Stimulated activated naive CD4-positive, alpha-beta T cell (primary cell): ENCODE data around the gene CCDC18.
"Not testable (repeated sequence)": the region's sequence is repeated elsewhere in the genome, so short reads cannot be mapped to it uniquely, and the experiment has no call there.

Source experiments
- DNase-seq, 6 experiments: peaks; one replicate each; lab custom pipeline; 2025; lab: John Stamatoyannopoulos, UW

The CCDC18 gene

DNA sequence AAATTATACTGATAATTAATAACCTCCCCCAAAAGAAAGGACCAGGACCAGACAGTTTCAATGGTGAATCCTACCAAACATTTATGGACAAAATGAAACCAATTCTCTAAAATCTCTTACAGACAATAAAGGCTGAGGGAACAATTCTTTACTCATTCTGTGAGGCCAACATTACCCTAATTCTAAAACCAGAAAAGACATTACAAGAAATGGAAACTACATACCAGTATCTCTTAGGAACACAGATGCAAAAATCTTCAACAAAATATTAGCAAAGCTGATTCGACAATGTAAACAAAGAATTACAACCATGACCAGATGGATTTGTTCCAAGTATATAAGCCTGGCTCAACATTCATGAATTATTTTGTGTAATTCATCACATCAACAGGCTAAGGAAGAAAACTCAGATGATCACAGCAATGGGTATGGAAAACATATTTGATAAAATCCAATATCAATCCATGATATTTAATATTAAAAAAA is 8.9 kb upstream of the CCDC18 start:
- no peak for DNase-seq

DNA sequence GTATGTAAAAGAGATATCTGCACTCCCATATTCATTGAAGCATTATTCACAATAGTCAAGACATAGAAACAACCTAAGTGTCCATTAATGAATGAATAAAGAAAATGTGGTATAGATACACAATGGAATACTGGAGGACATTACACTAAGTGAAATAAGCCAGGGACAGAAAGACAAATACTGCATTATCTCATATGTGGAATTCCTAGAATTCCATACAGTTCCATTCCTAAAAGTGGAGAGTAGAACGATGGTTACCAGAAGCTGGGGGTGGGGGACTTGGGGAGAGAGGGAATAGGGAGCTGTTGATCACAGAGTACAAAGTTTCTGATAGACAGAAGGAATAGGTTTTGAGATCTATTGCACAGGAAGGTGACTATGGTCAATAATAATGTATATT is 7.7 kb upstream of the CCDC18 start:
- DNase-seq = no peak

DNA sequence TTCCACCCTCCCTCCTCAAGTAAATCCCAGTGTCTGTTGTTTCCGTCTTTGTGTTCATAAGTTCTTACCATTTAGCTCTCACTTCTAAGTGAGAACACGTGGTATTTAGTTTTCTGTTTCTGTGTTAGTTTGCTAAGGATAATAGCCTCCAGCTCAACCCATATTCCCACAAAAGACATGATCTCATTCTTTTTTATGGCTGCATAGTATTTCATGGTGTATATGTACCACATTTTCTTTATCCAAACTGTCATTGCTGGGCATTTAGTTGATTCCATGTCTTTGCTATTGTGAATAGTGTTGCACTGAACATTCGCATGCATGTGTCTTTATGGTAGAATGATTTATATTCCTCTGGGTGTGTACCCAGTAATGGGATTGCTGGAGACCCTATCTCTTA is 5.9 kb upstream of the CCDC18 start:
- not testable (repeated sequence) for DNase-seq

DNA sequence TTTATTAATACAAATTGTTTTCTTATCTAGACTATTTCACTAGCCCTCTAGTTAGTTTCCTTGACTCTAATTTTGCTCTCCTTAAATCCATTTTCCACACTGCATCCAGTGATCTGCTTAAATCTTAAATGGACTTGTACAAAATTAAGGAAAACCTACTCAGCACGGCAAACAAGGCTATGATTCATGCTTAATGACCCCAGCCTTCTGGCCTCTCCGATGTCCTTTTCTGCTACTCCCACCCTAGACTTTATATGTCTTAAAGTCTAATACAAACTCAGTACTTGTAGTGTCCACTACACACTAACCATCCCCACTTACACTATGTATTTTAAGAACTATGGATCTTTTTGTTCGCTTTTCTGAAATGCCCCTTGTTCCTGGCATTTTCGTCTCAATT is 2.5 kb upstream of the CCDC18 start:
- DNase-seq = no peak

DNA sequence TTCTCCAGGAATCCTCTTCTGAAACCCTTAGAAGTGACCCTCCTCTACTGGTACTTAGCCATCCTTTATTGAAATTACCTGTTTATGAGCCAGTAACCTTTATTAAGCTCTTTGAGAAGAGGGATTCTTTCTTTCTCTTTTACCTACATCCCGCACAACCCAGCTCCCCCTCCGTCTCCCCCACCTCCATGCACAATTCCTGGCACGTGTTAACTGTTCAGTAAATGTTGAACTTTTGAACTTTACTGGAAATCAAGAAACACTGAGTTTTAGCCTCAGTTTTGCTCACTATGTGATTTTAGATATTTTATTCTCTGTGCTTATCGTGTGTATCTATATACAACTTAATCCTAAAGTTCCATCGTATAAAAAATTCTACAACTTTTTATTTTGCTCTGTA is 2.1 kb upstream of the CCDC18 start:
- DNase-seq = no peak

DNA sequence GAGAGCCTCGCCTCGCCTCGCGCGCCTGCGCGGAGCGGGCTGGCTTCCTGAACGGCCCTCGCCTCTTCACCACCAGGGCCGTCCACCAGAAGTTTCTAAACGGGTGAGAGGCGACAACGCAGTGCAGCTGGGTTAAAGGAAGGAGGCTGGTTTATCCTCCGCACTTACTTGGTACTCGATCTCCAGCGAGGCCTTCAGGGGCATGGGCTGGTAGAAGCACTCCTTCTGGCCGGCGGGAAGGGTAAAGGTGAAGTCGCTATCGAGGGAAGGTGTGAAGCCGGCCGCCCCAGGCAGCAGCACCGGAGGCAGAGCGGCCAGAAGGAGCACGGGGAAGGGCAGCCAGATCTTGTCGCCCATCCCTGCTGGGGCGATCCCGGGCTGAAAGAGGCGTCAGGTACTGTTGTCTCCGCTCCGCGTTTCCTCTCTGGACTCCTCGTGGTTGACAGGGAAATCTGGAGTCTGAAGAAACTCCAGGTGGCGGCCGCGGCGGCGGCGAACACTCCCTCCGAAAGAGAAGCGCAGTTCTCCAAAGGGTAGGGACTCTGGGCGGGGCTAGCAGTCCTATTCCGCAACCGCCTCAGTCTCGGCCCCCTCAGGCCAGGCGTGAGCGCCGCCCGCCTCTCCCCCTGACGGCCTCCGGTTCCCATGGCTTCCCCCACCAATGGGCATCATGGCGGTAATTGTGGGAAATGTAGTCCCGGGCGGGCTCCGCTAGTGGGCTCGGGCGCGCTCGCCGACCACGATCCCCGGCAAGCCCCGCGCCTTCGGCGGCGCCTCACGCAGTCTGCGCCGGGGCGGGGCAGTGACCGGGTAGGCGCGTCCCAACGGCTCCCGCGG is 420 bp upstream of the CCDC18 start, which contains the start of gene TMED5:
Gene TMED5 (minus strand): TSS at position 528 of the 837 bp plus-strand sequence. CDS start 171 bp downstream, at position 357.
- peak; percentile 91 to 95 (median 94) for DNase-seq

DNA sequence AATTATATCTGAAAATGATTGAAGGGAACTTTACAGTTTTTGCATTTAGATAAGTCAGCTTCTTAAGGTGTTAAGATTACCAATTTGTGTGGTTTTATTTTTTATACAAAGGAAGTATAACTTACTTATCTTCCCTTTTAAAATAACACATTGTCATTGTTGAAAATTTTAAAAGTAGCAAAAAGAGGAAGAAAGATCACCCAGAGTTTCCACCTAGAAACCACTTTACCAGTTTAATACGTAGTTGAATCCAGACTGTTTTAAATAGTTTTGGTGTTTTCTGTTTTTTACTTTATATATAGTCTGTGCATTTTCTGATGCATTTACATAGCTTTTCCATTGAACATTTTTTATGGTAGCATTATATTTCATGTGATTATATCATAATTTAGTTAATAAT is 6.1 kb downstream of the CCDC18 start:
- no peak for DNase-seq

DNA sequence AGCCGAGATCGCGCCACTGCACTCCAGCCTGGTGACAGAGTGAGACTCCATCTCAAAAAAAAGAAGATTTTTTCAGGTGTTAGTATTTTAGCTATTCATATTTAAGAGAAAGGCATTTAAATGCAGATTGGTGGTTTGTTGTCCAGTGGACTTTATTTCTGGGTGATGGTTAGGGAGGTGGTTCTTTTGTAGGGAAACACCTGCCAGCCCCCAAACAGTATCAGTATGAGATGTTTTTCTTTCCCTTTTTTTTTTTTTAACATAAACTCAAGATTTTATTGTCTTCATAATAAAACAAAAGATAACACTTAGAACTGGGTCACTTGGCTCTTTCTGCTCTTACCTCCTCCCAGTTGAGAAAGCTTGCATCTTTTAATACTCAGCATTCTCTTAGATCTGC is 9.9 kb downstream of the CCDC18 start:
- no peak for DNase-seq

DNA sequence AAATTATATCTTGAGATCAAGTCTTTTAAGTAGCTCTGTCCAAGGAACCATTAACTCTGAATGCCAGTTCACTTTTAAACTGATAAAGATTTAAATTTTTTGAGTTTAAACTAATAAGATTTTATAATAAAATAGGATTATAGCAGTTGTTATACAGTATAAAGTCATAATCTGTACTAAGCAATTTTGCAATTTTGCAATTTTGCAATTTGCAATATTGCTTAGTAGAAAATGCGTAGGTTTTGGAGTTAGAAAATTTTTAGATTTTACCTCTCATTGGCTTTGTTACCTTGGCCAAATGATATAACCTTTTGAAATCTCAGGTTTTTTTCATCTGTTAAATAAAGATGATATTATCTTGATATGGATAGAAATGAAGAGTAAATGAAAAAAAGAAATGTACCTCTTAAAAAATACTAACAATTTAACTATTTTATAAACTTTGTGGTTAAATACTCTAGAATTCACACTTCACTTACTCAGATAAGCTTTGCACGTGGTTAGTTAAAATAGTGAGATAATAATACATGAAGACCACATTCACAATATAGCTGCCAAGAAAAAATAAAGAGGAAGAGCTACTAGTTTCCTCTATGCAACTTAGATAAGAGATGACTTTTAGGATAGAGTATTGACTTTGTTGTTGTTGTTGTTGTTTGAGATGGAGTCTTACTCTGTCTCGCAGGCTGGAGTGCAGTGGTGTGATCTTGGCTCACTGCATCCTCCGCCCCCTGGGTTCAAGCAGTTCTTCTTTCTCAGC is 13.9 kb downstream of the CCDC18 start:
- no peak for DNase-seq

DNA sequence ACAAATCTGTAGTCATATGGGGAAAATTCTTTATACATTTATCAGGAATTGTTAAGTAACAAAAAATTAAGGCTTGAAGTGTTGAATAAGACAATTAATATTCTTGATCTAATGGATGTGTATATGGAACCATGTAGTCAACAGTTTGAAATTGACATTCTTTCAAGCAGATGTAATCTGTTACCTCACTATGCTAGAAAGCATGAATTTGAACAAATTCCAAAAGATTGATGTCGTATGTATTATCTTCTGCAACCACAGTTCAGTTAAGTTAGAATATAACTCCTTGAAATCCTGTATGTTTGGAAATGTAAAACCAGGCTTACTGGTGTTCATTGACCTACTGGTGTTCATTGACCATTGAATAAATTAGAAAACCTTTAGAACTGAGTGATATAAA is 16.1 kb downstream of the CCDC18 start:
- DNase-seq = no peak

DNA sequence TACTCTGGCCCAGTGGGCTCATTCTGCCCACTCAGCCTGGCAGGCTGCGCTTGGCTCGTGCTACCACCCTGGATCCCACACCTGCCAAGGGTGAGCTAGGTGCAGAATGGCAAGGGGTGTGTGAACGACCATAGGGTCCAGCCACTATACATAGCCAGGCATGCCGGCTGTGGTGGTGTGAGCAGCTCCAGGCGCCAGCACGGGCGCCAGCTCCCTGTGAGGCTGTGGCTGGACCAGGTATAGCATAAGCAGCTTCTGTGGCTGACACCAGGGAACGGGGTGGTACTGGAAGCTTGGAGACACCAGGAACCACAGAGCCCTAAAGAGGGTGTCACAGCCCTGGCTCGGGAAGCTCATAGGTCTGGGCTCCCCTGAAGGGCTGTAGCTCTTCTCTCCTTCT is 18.6 kb downstream of the CCDC18 start:
- no peak for DNase-seq

DNA sequence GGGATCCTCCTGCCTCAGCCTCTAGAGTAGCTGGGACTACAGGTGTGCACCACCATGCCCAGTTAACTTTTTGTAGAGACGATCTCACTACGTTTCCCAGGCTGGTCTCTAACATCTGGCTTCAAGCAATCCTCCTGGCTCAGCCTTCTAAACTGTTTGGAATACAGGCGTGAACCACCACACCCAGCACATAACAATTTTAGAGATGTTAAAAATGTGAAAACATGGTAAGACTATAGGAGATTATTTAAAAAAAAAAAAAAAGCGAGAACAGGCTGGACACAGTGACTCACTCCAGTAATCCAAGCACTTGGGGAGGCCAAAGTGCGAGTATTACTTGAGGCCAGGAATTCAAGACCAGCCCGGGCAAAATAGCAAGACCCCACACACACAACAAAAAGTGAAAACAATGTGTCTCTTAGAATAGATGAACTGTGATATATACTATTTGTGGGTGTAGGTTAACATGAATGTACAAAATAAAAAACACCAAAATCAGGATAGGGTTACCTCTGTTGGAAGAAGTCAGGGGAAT is 19.6 kb downstream of the CCDC18 start:
- DNase-seq = no peak

DNA sequence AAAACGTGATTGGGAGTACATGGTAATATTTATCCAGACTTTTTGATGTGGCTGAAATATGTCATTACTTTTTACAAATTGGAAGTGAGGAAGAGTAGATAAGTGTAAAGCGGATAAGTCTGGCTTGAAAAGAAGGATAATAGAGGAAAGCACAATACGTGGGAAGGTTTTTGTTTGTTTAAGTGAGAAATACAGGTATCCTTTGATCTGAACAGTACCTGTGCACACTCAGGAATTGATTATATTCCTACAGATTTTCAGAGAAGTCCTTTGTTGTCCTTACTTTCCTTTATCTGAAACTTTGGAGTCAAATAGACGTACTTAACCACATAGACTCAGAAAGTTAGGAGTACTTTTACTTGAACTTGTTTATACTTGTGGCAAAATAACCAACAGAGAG is 20.2 kb downstream of the CCDC18 start:
- DNase-seq = no peak

DNA sequence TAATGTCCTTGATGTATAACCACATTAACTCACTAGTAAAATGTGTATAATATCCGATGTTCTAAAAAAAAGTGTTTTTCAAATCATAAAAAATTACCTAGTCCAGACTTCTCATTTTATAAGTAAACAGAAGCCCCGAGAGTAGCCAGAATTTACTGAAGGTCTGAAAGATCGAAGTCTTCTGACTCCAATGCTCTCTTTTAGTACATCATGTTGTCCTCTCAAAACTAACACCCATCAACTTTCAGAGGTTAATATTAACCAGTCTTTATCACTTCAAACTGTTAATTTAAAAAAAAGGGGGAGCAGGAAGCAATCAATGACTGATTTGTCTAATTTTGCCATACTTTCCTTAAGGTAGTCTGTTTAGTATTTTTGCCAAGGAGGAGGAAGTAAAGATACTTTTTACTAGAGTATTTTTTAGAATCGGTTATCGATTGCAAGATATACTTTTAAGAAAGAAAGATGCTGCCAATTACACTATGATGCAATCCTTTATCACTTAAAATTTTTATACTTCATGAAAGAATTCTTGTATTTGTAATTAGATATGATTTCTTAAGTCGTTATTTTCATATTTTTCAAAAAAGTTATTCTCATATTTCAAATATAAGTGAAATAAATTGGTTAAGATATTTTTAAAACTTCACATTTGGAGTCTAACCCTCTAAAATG is 25.5 kb downstream of the CCDC18 start:
- DNase-seq = no peak

DNA sequence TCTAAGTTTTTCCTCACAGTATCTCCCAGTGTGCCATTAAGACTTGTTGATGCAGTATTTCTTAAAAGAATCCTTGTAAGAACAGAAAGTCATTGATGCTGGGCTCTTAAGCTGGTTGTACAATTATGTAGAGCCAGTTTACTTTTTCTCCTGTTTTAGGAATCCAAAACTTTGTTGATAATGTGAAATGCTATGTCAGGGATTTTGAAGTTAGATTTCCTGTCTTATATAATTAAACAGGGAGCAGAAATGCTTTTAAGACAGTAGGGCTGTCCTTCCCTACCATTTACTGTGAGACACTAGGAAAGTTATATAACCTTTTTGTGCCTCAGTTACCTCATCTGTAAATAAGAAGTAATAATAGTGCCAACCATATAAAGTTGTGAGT is 26.0 kb downstream of the CCDC18 start:
- DNase-seq = no peak

DNA sequence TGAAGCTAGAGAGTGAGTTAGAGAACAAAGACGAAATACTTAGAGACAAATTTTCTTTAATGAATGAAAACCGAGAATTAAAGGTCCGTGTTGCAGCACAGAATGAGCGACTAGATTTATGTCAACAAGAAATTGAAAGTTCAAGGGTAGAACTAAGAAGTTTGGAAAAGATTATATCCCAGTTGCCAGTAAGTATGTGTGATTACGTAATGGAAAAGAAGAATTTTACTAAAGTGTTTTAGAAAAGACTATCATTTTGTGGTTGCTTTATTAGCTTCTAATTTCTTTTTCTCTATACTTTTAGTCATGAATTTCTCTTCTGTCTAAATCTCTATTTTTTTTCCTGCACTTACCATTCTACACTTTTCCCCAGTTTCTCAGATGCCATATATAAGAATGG is 26.7 kb downstream of the CCDC18 start:
- no peak for DNase-seq

DNA sequence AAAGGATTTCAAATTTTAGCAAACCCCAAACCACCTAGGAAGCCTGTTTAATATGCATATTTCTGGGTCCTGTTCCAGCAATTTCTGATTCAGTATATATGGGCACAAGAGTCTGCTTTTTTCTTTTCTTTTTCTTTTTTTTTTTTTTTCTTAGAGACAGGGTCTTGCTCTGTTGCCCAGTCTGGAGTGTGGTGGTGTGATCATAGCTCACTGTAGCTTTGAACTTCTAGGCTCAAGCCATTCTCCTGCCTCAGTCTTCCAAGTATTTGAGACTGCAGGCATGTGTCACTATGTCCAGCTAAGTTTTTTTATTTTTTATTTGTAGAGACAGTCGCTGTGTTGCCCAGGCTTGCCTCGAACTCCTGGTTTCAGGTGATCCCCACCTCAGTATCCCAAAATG is 34.8 kb downstream of the CCDC18 start:
- no peak for DNase-seq

DNA sequence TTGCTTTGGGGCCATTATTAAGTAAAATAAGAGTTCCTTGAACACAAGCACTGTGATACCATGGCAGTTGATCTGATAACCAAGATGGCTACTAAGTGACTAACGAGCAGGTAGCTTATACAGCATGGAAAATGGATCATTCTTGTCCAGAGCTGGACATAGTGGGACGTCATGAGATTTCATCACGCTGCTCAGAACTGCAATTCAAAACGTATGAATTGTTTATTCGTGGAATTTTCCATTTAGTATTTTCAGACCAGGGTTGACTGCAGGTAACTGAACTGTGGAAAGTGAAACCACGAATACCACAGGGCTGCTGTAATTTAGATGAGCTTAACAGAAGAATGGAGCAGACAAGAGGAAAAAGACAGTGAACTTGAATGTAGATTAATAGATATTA is 38.9 kb downstream of the CCDC18 start:
- DNase-seq = peak in 1 of 6 experiments; percentile 8

DNA sequence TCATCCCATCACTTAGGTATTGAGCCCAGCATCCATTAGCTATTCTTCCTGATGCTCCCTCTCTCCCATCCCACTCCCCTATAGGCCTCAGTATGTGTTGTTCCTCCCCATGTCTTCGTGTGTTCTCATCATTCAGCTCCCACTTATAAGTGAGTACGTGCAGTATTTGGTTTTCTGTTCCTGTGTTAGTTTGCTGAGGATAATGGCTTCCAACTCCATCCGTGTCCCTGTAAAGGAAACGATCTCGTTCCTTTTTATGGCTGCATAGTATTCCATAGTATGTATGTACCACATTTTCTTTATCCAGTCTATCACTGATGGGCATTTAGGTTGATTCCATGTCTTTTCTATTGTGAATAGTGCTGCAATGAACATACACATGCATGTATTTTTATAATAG is 40.2 kb downstream of the CCDC18 start:
- not testable (repeated sequence) for DNase-seq

DNA sequence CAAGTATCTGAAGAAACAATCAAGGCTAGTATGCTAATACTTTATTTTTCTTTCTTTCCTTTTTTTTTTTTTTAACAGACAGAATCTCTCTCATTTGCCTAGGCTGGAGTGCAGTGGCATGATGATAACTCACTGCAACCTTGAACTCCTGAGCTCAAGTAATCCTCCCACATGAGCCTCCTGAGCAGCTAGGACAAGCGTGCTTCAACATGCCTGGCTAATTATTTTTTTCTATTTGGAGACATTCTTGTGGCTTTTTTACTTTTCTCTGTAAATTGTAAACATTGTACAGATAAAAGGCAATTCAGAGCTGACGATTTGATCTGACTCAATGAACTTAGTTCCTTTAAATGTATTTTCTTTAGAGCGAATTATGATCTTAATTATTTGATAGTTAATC is 41.4 kb downstream of the CCDC18 start:
- no peak for DNase-seq

DNA sequence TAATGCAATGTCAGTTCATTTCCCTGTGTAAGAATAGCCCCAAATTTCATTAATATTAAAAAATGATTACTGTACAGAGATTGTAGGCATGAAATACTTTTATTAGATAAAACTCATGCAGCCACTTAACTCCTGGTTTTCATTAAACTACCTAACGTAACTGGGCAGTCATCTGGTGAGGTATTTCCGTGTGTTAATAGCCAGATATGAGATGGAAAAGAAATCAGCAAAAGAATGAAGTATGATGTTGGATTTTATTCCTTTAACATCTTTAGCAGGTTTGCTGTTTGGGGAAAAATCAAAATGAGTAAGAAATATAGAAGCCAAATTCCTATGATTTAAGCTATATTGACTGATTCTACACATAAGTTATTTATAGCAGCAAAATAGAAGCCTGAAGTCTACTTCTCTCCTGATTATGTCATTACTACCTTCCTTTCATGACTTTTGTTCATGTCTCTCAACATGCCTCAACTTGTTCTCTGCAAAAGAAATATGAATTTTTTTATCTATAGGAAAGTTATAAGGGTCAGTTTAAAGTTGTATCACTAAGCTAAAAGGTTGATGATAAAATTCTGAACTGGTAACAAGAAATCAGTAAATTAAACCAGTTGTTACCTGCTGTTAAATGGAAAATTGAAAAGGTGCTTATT is 42.6 kb downstream of the CCDC18 start:
- DNase-seq = no peak

DNA sequence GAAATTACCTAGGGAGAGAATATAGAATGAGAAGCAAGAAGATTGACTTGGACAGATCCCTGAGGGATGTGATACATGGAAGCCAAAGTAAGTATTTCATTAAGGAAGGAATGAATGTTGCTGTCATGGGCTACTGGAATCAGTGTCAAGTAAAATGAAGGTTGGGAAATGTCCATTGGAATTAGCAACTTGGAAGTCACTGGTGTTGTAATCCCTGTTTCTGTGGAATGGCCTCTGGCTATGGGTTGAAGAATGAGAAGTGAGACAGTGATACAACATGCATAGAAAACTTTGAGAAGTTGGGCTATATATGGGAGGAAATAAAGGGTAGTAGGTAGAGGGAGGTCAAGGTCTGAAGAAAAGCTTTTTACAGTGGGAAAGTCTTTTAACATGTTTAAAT is 54.7 kb downstream of the CCDC18 start:
- DNase-seq = no peak
